Glomerular visceral epithelial cell (primary cell): ENCODE results near the gene MAGEA9B.
"Not testable (repeated sequence)": the region's sequence is repeated elsewhere in the genome, so short reads cannot be mapped to it uniquely, and the experiment has no call there.

Experiments
- DNase-seq: peaks from one replicate; pipeline ENCODE4 v3.0.0-alpha.2; 2016; ENCODE audit errors: extremely low spot score

The MAGEA9B gene

GRCh38 chrX:149534926-149535602 lies 52.2 kb downstream of the MAGEA9B start:
- not testable (repeated sequence) for DNase-seq

GRCh38 chrX:149533999-149534398 lies 53.3 kb downstream of the MAGEA9B start:
- not testable (repeated sequence) for DNase-seq

- DNase-seq: not testable (repeated sequence)
These were observed 54.4 kb downstream of the MAGEA9B start for GRCh38 chrX:149532868-149533267.
